Activated CD4-positive, alpha-beta T cell treated with anti-CD3 and anti-CD28 coated beads for 36 hours (primary cell): ENCODE data around the gene CDC5L. TPM values are rescaled to one million over a fixed set of nuclear protein-coding genes. Genes with fewer than 3 reads are reported as not detected.

Source experiments
- ATAC-seq: fragments of 200-7000 bp; cut with Tn5 transposase; one replicate; pipeline ENCODE4 v1.10.0; 2021; ENCODE audit warnings: mild to moderate bottlenecking, moderate library complexity
- CTCF ChIA-PET: fragments of 350-600 bp; sonication (Branson Sonifier 250); formaldehyde crosslinking; loops from one replicate; lab custom pipeline; 2021; ENCODE audit warnings: antibody characterized with exemption; lab: Charles Lee
- POLR2A ChIA-PET: fragments of 350-600 bp; sonication (Branson Sonifier 250); formaldehyde crosslinking; loops from one replicate; lab custom pipeline; 2021; ENCODE audit warnings: antibody characterized with exemption, inconsistent platforms; lab: Charles Lee
- DNase-seq: peaks from one replicate; pipeline ENCODE4 v3.0.0-alpha.2; 2020
- H3K27ac Mint-ChIP-seq: one replicate; pipeline ENCODE4 v1.8.0; 2021; ENCODE audit warnings: mixed read lengths
- H3K27me3 Mint-ChIP-seq: one replicate; pipeline ENCODE4 v1.8.0; 2021; ENCODE audit warnings: mixed read lengths
- H3K36me3 Mint-ChIP-seq: one replicate; pipeline ENCODE4 v1.8.0; 2021; ENCODE audit warnings: low read depth, mixed read lengths
- H3K4me1 Mint-ChIP-seq: one replicate; pipeline ENCODE4 v1.8.0; 2021; ENCODE audit warnings: mixed read lengths
- H3K4me3 Mint-ChIP-seq: one replicate; pipeline ENCODE4 v1.8.0; 2021; ENCODE audit warnings: mild to moderate bottlenecking, moderate library complexity, mixed read lengths
- H3K9me3 Mint-ChIP-seq: one replicate; pipeline ENCODE4 v1.8.0; 2021; ENCODE audit warnings: low read depth, mixed read lengths
- intact Hi-C, 2 experiments: fragments of 100-400 bp; cut with DNase I in 1 of 2; cut with micrococcal nuclease in 1 of 2; formaldehyde crosslinking; loops; one replicate each; pipeline versions ENCODE4 v1.14.2 to v1.15.1; 2022 to 2024; cut with DNase I, micrococcal nuclease
- total RNA-seq, 2 experiments: library from RNA; stranded (reverse); gene quantifications; one replicate each; pipeline ENCODE4 v1.2.3, GENCODE V29; 2021

The CDC5L gene
- total RNA-seq, 2 experiments from 2014 or later, result 25.1 to 28.9 TPM

DNA sequence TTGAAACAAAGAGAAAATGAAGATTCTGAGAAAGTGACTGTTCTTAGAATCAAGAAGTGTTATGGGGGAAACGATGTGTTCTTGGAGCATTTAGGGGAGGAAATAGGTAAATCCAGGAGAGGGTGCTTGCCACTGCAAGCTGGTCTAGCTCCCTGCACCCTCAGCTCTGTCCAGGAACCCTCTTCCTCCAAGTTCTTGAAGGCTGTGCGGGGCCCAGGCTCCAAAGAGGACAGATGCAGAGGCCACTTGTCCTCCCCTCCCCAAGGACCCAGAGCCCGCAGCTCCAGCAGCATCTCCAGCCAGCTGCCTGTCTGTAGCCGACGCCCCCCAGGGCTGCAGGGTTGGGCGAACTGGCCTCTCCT lies 87.9 kb downstream of the CDC5L start:
- no peak for DNase-seq
- ATAC-seq, result peak; percentile 62
- H3K4me3 Mint-ChIP-seq, result no peak overlapping the region
- H3K9me3 Mint-ChIP-seq, result no peaks in the 10 kb centered on the region
- H3K27me3 Mint-ChIP-seq, result no peaks in the 10 kb centered on the region
- ChIA-PET CTCF (interaction anchor here (0.6 to 3.6 kb wide), 68 partner anchors 10 to 1615 kb away, joined by 3 to 21 read pairs (median 4); no protein-coding TSS in a partner anchor), POLR2A (no interaction called here)
- no peaks in the 10 kb centered on the region for H3K36me3 Mint-ChIP-seq
- H3K27ac Mint-ChIP-seq, result no peak overlapping the region
- no peaks in the 10 kb centered on the region for H3K4me1 Mint-ChIP-seq
- intact Hi-C loops, result loop anchor here (2.0 to 10.0 kb wide), 8 partner anchors 79 to 1447 kb away; no protein-coding TSS in a partner anchor

DNA sequence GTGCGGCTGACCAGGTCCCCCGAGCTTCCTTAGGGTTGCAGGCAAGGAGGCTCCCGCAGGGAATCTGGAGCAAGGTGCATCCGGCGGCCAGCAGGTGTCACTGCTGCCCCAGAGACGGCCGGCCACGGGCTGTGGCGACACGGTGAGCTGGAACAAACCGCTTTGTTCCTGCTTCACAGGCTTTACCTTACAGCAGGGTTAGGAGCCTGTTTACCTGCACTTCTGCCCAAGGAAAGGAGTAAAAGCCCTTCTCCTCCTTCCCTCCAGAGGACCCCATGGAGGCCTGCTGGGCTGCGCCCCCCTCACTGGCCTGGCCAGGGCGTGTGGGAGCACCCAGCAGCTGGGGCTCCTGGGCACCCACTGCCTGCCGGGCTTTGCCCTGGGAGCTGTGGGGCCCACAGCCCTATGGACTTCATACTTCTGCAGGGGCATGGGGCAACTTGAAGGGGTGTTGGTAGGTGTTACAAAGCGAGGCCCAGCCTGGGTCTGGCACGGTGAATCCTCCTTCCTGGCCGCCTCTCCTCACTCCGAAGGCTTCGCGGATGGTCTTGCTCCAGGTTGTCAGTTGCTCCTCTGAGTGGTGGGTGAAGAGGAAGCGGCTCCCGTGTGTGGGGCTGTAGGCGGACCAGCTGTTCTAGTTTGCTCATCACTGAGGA lies 88.4 kb downstream of the CDC5L start:
- no peaks in the 10 kb centered on the region for H3K4me1 Mint-ChIP-seq
- intact Hi-C loops, result loop anchor here (2.0 to 10.0 kb wide), 8 partner anchors 79 to 1447 kb away; no protein-coding TSS in a partner anchor
- H3K27me3 Mint-ChIP-seq, result no peaks in the 10 kb centered on the region
- POLR2A ChIA-PET, result no interaction called here
- ATAC-seq (peak; percentile 94), DNase-seq (peak; percentile 86)
- no peak overlapping the region for H3K4me3 Mint-ChIP-seq
- H3K9me3 Mint-ChIP-seq, result no peaks in the 10 kb centered on the region
- no peak overlapping the region for H3K27ac Mint-ChIP-seq
- H3K36me3 Mint-ChIP-seq, result no peaks in the 10 kb centered on the region
- CTCF ChIA-PET, result interaction anchor here (0.6 to 3.6 kb wide), 76 partner anchors 8 to 1614 kb away, joined by 3 to 21 read pairs (median 4); no protein-coding TSS in a partner anchor

DNA sequence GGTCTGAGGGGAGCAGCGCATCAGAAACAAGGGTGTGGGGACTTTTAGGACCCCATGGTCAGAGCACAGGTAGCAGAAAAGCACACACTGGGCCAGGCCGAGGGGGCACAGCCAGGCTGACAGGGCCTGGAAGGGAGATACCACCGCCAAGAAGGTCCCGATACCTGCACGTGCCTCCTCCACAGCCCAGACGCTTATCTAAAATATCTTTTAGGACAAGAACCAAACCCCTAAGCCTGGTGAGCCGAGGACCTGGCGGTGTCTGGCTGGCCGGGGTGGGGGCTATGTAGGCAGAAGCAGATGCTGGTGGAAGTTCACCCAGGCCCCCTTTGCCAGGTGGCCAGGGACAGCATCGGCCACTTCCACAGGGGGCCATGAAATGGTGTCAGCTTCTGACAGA lies 89.3 kb downstream of the CDC5L start:
- Mint-ChIP-seq H3K27me3 (no peaks in the 10 kb centered on the region), H3K36me3 (no peaks in the 10 kb centered on the region), H3K9me3 (no peaks in the 10 kb centered on the region), H3K27ac (no peak overlapping the region), H3K4me1 (no peaks in the 10 kb centered on the region), H3K4me3 (no peak overlapping the region)
- ChIA-PET CTCF (interaction anchor here (0.7 to 3.6 kb wide), 15 partner anchors 8 to 1404 kb away, joined by 3 to 17 read pairs (median 6); no protein-coding TSS in a partner anchor), POLR2A (no interaction called here)
- intact Hi-C loops, result loop anchor here (2.0 to 10.0 kb wide), 5 partner anchors 78 to 1446 kb away; no protein-coding TSS in a partner anchor
- DNase-seq (no peak), ATAC-seq (no peak)

DNA sequence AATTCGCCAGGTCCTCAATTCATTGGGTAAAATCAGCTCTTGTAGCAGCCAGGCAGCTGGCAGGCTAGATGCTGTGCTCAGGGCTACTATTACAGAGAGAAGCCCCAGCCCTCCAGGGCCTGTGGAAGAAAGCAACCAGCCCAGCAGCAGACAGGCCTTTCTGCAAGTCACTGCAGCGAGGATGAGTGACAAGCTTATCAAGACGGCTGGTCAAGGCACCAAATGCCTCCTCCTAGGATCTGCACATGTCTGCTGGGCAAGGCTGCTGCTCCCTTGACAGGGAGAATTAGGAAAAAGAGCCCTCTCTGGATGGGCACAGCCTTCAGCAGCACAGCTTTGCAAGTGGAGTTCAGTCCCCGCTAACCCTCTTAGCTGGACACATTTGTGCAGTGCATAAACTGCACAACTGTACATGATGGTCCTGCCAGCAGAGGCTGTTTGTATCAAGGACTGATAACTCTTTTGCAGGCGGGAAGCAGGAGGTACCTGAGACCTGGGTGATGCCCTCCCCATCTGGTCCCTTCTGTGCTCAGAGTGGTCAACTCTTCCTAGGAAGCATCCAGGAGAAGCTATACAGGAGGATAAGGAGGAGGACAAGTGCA lies 89.9 kb downstream of the CDC5L start:
- no peaks in the 10 kb centered on the region for H3K27me3 Mint-ChIP-seq
- ATAC-seq (no peak), DNase-seq (no peak)
- CTCF ChIA-PET, result interaction anchor here (2.1 to 3.6 kb wide), 3 partner anchors 9 to 136 kb away, joined by 5 to 17 read pairs (median 9); no protein-coding TSS in a partner anchor
- H3K4me1 Mint-ChIP-seq, result no peaks in the 10 kb centered on the region
- intact Hi-C loops, result loop anchor here (2.0 to 10.0 kb wide), 5 partner anchors 77 to 1445 kb away; no protein-coding TSS in a partner anchor
- no peak overlapping the region for H3K4me3 Mint-ChIP-seq
- H3K36me3 Mint-ChIP-seq, result no peaks in the 10 kb centered on the region
- no peaks in the 10 kb centered on the region for H3K9me3 Mint-ChIP-seq
- H3K27ac Mint-ChIP-seq, result no peak overlapping the region
- POLR2A ChIA-PET, result no interaction called here

- Mint-ChIP-seq H3K9me3 (no peaks in the 10 kb centered on the region), H3K27ac (no peak overlapping the region), H3K27me3 (no peaks in the 10 kb centered on the region), H3K4me3 (no peak overlapping the region), H3K36me3 (no peaks in the 10 kb centered on the region), H3K4me1 (no peaks in the 10 kb centered on the region)
- intact Hi-C loops, result loop anchor here (10.0 kb wide), 4 partner anchors 77 to 177 kb away; no protein-coding TSS in a partner anchor
- ChIA-PET POLR2A (no interaction called here), CTCF (no interaction called here)
- ATAC-seq (no peak), DNase-seq (no peak)
These were observed 90.7 kb downstream of the CDC5L start for GRCh38 chr6:44478158-44478557.

GRCh38 chr6:44478591-44479254 lies 91.2 kb downstream of the CDC5L start:
- H3K4me1 Mint-ChIP-seq, result no peaks in the 10 kb centered on the region
- ATAC-seq, result no peak
- no peak overlapping the region for H3K27ac Mint-ChIP-seq
- ChIA-PET POLR2A (interaction anchor here (0.7 kb wide), 1 partner anchor 91 kb away, joined by 7 read pairs; the partner anchor contains the start of gene CDC5L), CTCF (interaction anchor here (0.7 to 0.8 kb wide), 2 partner anchors 13 to 152 kb away, joined by 3 to 4 read pairs; no protein-coding TSS in a partner anchor)
- DNase-seq, result no peak
- intact Hi-C loops, result loop anchor here (10.0 kb wide), 4 partner anchors 76 to 176 kb away; no protein-coding TSS in a partner anchor
- H3K27me3 Mint-ChIP-seq, result no peaks in the 10 kb centered on the region
- no peak overlapping the region for H3K4me3 Mint-ChIP-seq
- no peaks in the 10 kb centered on the region for H3K9me3 Mint-ChIP-seq
- H3K36me3 Mint-ChIP-seq, result no peaks in the 10 kb centered on the region

DNA sequence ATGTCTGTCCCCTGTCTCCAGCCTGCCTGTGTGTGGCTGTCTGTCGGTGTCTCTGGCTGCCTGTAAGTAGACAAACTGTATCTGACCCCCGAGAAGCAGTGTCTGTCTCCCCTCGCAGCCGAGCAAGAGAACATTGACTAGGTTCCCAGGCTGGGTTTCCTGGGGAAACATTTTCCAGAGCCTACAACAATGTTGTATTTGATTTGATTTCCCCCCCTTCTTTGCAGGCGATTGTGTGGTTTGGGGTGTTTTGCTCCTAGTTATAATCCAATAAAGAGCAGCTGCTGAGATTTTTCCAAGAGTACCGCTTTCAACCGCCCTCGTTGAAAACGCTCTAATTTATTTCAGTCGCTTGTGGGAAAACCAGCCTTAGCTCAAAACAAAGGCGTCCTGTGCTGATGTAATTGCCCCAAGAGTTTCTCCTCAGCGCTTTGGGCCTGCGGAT lies 92.6 kb downstream of the CDC5L start:
- DNase-seq, result no peak
- CTCF ChIA-PET, result no interaction called here
- Mint-ChIP-seq H3K9me3 (no peaks in the 10 kb centered on the region), H3K4me3 (no peak overlapping the region), H3K27me3 (no peaks in the 10 kb centered on the region), H3K36me3 (no peaks in the 10 kb centered on the region), H3K4me1 (no peaks in the 10 kb centered on the region), H3K27ac (no peak overlapping the region)
- no peak for ATAC-seq
- intact Hi-C loops, result no loop called here
- POLR2A ChIA-PET, result no interaction called here

- CTCF ChIA-PET, result no interaction called here
- H3K27me3 Mint-ChIP-seq, result no peaks in the 10 kb centered on the region
- no peaks in the 10 kb centered on the region for H3K9me3 Mint-ChIP-seq
- ATAC-seq (no peak), DNase-seq (no peak)
- intact Hi-C loops, result no loop called here
- H3K4me3 Mint-ChIP-seq, result no peak overlapping the region
- H3K36me3 Mint-ChIP-seq, result no peaks in the 10 kb centered on the region
- no peaks in the 10 kb centered on the region for H3K4me1 Mint-ChIP-seq
- H3K27ac Mint-ChIP-seq, result no peak overlapping the region
- POLR2A ChIA-PET, result no interaction called here
These were observed 93.5 kb downstream of the CDC5L start for GRCh38 chr6:44481056-44481455.

- Mint-ChIP-seq H3K4me1 (no peaks in the 10 kb centered on the region), H3K4me3 (no peak overlapping the region), H3K27me3 (peaks cover 2% of the 10 kb centered on the region), H3K9me3 (no peaks in the 10 kb centered on the region), H3K27ac (no peak overlapping the region), H3K36me3 (no peaks in the 10 kb centered on the region)
- no peak for ATAC-seq
- ChIA-PET CTCF (no interaction called here), POLR2A (no interaction called here)
- DNase-seq, result no peak
- intact Hi-C loops, result no loop called here
These were observed 94.3 kb downstream of the CDC5L start for GRCh38 chr6:44481760-44482159.

- DNase-seq, result no peak
- Mint-ChIP-seq H3K4me1 (no peaks in the 10 kb centered on the region), H3K4me3 (no peak overlapping the region), H3K27me3 (peaks cover 12% of the 10 kb centered on the region), H3K36me3 (no peaks in the 10 kb centered on the region), H3K27ac (no peak overlapping the region), H3K9me3 (no peaks in the 10 kb centered on the region)
- no peak for ATAC-seq
- CTCF ChIA-PET, result interaction anchor here (0.7 to 3.2 kb wide), 3 partner anchors 10 to 16 kb away, joined by 5 to 17 read pairs (median 8); no protein-coding TSS in a partner anchor
- intact Hi-C loops, result no loop called here
- POLR2A ChIA-PET, result no interaction called here
These were observed 98.3 kb downstream of the CDC5L start for GRCh38 chr6:44485601-44486401.
